HG02981 (cell line): Measurements from ENCODE around the gene NBEA.
"Not testable (repeated sequence)": the region's sequence is repeated elsewhere in the genome, so short reads cannot be mapped to it uniquely, and the experiment has no call there.

Experiments
- ATAC-seq: cut with Tn5 transposase; IDR thresholded peaks from one replicate; pipeline ENCODE4 v1.9.1; 2021; ENCODE audit warnings: mild to moderate bottlenecking, moderate library complexity; ENCODE audit not compliant: unreplicated experiment

Gene NBEA, protein sequence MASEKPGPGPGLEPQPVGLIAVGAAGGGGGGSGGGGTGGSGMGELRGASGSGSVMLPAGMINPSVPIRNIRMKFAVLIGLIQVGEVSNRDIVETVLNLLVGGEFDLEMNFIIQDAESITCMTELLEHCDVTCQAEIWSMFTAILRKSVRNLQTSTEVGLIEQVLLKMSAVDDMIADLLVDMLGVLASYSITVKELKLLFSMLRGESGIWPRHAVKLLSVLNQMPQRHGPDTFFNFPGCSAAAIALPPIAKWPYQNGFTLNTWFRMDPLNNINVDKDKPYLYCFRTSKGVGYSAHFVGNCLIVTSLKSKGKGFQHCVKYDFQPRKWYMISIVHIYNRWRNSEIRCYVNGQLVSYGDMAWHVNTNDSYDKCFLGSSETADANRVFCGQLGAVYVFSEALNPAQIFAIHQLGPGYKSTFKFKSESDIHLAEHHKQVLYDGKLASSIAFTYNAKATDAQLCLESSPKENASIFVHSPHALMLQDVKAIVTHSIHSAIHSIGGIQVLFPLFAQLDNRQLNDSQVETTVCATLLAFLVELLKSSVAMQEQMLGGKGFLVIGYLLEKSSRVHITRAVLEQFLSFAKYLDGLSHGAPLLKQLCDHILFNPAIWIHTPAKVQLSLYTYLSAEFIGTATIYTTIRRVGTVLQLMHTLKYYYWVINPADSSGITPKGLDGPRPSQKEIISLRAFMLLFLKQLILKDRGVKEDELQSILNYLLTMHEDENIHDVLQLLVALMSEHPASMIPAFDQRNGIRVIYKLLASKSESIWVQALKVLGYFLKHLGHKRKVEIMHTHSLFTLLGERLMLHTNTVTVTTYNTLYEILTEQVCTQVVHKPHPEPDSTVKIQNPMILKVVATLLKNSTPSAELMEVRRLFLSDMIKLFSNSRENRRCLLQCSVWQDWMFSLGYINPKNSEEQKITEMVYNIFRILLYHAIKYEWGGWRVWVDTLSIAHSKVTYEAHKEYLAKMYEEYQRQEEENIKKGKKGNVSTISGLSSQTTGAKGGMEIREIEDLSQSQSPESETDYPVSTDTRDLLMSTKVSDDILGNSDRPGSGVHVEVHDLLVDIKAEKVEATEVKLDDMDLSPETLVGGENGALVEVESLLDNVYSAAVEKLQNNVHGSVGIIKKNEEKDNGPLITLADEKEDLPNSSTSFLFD (N-terminal part only)

DNA sequence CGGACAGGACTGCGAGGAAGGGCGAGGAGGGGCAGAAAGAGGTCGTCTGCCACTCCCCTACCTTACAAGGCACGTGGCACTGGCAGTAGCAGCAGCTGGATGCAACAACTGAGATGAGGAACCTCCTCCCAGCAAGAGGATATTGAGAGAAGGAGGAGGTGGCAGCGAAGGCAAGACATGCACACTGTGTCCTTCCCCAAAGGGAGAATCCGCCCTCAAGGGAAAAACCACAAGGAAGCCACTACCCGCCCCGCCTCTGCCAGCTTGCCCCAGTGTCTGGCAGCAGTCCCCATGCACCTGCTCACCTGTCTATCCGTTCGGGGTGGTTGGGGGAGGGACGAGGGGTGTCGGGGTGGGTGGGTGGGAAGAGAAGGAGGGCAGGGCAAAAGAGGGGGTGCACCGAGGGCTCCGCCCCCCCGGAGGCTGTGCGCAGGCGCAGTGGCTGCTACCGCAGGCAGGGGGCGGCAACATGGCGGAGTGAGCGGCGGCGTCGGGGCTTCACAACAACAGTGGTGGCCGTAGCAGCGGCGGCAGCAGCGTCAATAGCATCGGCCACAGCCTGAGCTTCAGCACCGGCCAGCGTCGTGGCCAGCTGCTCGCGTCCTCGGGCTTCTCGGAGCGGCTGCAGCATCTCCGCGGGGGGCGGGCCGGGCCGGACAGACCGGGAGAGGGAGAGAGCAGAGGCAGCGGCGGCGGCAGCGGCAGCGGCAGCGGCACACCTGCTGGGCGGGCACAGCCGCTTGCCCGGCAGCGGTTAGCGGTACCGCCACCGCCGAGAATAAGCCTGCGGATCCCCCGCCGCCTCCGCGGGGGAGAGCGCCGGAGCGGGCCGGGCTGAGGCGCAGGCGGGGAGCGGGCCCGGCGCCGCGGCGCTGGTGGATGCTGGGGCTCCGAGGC lies at the start of gene NBEA:
Gene NBEA (plus strand): TSS at position 436 of the 897 bp plus-strand sequence. CDS start 551 bp downstream, outside the sequence.
- peak; percentile 62 for ATAC-seq

DNA sequence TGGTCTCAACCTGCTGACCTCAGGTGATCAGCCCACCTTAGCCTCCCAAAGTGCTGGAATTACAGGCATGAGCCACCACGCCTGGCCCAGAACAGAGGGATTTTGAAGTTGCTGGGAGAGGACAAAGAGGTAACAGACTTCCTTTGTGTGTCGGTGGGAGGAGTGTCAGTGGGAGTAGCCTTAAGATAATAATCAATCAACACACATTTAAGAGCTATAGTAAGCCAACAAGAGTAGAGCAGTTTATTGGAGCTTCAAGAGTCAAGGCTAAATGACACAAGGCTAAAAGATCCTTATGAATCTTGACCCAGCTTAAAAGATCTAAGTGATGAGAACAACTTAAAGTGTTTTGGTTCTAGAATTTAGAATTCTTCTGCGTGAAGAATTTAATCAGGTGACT lies 47.3 kb upstream of the NBEA start:
- ATAC-seq = no peak

- no peak for ATAC-seq
Measured at GRCh38 chr13:34897220-34897619, 44.9 kb upstream of the NBEA start.

DNA sequence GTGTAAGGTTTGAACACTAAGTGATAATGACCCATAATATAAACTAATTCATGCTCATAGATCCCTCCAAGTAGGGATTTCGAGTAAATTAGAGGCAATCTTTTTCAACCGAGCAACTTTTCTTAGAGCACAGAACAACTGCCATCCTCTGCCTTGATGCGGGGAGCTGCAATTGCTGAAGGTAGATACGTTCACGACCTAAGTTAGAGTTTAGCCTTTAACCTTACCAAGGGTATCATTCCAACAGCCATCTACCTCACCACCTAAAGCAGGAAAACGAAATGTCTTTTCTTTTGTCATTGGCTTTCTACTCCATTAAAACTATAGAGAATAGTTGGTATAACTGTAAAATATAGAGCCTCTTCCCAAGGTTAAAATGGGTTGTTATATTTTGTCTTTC lies 42.2 kb upstream of the NBEA start:
- no peak for ATAC-seq

DNA sequence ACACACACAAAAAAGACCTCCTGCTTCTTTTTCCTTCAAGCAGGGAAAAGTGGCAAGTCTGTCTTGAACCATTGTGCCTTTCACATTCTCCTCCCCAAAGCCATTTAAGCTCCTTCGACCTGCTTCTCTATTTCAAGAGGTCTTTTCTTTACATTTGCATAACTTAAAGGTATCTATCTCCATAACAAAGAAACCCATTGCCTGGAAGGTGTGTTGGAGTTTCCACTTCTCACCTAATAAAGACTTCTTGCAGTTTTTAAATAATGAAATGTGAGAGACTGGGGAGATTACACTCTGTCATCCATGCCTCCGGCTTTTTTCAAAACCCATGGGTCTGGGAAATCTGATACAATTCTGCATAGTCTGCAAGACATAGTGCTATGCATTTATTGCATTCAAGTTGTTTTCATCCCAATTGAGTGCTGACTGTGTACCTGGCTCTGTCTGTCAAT lies 41.8 kb upstream of the NBEA start:
- ATAC-seq = no peak

GRCh38 chr13:34901572-34901971 lies 40.5 kb upstream of the NBEA start:
- ATAC-seq = no peak

DNA sequence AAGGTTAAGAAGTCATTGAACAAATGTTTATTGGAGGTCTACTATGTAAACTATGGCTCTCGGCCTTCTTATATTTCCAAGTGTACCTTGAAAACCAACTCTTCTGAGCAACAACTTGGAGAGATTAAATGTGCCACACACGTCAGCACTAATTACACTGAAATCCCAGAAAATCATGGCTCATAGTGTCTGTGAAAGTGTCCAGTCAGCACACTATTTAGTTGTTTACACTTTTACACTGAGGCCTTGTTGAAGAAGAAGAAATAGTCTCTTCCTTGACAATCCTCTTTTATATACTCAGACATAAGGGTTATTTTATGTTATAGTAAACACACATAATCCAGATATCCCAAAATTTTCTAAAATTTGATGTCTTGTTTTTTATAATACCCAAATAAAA lies 30.9 kb upstream of the NBEA start:
- no peak for ATAC-seq

GRCh38 chr13:34913040-34913439 lies 29.0 kb upstream of the NBEA start:
- no peak for ATAC-seq

DNA sequence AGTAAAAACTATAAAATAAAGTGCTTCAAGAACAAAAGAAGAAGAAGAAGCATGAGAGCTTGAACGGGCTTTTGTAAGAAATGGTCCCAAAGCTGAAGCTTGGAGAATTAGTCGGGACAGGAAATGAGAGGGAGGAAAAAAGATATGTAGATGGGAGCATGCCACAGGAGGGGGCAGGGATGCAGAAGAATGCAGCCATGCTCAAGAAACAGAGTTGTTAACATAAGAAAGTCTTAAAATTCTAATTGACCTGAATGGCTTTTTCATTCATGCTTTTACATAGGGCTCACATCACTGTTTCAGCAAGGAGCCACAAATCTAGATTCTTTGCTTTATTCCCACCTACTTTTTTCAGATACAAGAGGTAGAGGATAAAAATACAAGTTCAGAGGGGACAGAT lies 27.7 kb upstream of the NBEA start:
- ATAC-seq = no peak

DNA sequence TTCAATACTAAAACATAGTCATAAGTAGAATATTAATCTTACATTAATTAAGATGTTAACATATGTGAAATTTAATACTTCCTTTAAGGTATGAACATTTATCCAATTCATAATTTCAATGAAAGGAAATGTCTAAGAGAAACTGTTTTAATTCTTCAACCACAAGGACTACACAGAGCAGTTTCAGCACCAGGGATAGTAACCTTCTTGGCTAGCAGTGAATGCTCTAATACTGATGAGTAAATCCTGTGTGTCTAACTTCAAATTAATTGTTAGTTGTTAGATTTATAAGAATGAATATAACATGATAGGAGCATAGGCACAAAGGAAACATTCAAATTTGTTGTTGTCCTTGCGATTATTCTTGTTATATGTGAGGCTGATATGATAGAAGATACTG lies 15.6 kb upstream of the NBEA start:
- no peak for ATAC-seq

GRCh38 chr13:34928676-34929075 lies 13.4 kb upstream of the NBEA start:
- not testable (repeated sequence) for ATAC-seq

GRCh38 chr13:34931572-34931971 lies 10.5 kb upstream of the NBEA start:
- no peak for ATAC-seq

DNA sequence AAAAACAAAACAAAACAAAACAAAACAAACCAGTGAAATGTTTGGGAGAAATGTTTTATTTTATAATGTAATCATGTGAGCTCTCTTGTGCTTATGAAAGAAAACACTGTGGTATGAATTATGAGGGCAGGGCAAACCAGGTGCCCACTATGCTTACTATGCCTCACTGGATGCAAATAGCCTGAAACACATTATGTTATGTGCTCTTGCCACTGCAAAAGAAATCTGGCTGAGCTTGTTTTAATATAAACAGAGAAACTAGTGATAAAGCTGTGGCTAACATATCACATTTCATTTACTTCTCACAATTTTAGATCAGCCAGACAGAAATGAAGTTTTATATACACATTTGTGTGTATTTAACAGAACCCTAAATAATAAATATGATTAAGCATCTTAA lies 8.7 kb upstream of the NBEA start:
- no peak for ATAC-seq

DNA sequence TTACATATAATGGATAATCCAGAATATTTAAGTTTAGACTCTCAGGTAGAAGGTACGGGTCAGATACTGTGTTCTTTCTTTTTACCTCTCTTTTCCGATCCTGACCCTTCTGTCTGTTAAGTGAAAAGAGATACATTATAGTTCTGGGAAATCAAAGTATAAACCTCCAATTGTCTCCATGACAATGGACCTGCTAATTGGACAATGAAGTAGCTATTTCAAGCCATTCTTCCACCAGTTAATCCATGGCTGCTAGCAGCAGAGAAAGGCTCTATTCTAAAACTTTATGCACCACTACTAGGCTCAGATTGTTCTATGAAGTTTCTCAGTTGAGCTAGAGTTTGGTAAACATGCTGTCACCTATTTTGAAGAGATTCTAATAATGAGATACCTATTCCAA lies 8.3 kb upstream of the NBEA start:
- no peak for ATAC-seq

- no peak for ATAC-seq
Measured at GRCh38 chr13:34935841-34936240, 6.2 kb upstream of the NBEA start.

DNA sequence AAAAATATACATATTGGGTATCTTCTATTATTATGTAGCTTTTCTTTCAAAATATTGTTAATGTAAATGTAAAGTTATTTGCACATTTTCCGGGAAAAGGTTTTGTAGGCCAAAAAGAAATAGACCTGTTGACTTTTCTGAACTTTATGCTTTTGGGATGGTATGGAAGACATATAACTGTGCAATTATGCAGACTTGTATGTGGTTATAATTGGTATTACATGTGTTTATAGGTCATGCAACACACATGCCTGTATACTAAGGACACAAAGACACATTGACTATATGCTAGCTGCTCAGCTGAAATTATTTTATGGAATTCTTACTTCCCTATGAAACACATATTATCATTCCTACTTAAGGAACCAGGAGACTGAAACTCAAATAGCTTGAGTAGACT lies 2.3 kb upstream of the NBEA start:
- no peak for ATAC-seq

DNA sequence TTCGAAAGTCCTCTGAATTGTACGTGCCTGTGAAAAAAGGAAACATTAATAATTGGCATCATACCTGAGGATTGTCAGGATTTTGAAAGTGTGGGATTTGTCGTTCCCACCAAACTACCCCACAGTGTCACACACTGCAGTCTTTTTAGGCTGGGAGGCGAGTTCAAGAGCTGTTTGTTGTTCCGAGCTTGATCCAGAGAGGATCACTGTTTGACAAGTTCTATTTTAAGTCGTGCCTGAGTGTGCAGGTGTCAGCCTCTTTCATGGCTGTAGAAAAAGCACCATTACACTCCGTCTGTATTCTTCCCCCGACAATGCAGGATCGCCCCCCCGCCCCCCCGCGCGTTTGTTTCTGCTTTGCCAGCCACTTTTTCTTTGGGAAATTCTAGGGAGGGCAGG lies 635 bp upstream of the NBEA start:
- ATAC-seq = no peak

- ATAC-seq = peak; percentile 15
Measured at GRCh38 chr13:34942732-34943435, 814 bp downstream of the NBEA start.

GRCh38 chr13:34943436-34944273 lies 1.6 kb downstream of the NBEA start:
- peak; percentile 29 for ATAC-seq
